Aorta (tissue), 5 donors: ENCODE data around the gene TERB2. TPM values are rescaled to one million over a fixed set of nuclear protein-coding genes. Genes with fewer than 3 reads are reported as not detected.

Experiments
- ATAC-seq: fragments of 200-7000 bp; cut with Tn5 transposase; one replicate; pipeline ENCODE4 v1.9.1; 2022; ENCODE audit warnings: moderate library complexity; ENCODE audit not compliant: low FRiP score
- DNase-seq, 2 donors: peaks; one replicate each; pipeline ENCODE4 v3.0.0-alpha.2; 2020
- H3K27ac ChIP-seq, 2 donors: one replicate each; pipeline ENCODE4 v1.5.1; 2013; ENCODE audit warnings: low read length in 2 of 2, mild to moderate bottlenecking in 2 of 2, moderate library complexity in 2 of 2, control low read depth in 1 of 2, inconsistent platforms in 1 of 2, low read depth in 1 of 2
- H3K27me3 ChIP-seq, 2 donors: one replicate each; pipeline ENCODE4 v1.6.1; 2013; ENCODE audit warnings: control low read depth in 1 of 2, low read length in 1 of 2, mild to moderate bottlenecking in 1 of 2, moderate library complexity in 1 of 2; ENCODE audit not compliant: insufficient read depth in 2 of 2, control insufficient read depth in 1 of 2
- H3K36me3 ChIP-seq, 2 donors: one replicate each; pipeline ENCODE4 v1.6.1; 2013; ENCODE audit warnings: control low read depth in 1 of 2, low read length in 1 of 2, mild to moderate bottlenecking in 1 of 2; ENCODE audit not compliant: insufficient read depth in 2 of 2, control insufficient read depth in 1 of 2
- H3K4me1 ChIP-seq, 2 donors: one replicate each; pipeline ENCODE4 v1.6.1; 2013; ENCODE audit warnings: low read length in 2 of 2, control low read depth in 1 of 2, mild to moderate bottlenecking in 1 of 2, moderate library complexity in 1 of 2; ENCODE audit not compliant: insufficient read depth in 2 of 2, control insufficient read depth in 1 of 2
- H3K4me3 ChIP-seq, 2 donors: one replicate each; pipeline ENCODE4 v1.5.1; 2013; ENCODE audit warnings: low read length in 2 of 2, control low read depth in 1 of 2, mild to moderate bottlenecking in 1 of 2
- H3K9me3 ChIP-seq: one replicate; pipeline ENCODE4 v1.6.1; 2013; ENCODE audit warnings: mild to moderate bottlenecking, low read length; ENCODE audit not compliant: control insufficient read depth
- WGBS, 2 donors: extraction: QIAGEN DNeasy Blood & Tissue Kit; methylation state at CpG; one replicate each; pipeline ENCODE4 v1.1.7; 2013; 5-methylcytosine and 5-hydroxymethylcytosine counted together
- intact Hi-C, 2 donors: fragments of 100-400 bp; cut with DNase I; formaldehyde crosslinking; loops; one replicate each; pipeline versions ENCODE4 v1.14.2 to v1.15.0; 2022
- polyA plus RNA-seq, 2 donors: library from polyadenylated mRNA; stranded (reverse); fragments of 200-250 nt; gene quantifications; one replicate each; pipeline ENCODE4 v1.2.3, GENCODE V29; 2013
- total RNA-seq, 2 donors: library from RNA; stranded (reverse); fragmentation: NEBNext Ultra II Directional; extraction: Animal tissue kit (Norgen Biotek cat#: 25700); gene quantifications; one replicate each; pipeline ENCODE4 v1.2.1, GENCODE V29; 2021
- donor health status: healthy with polysubstance abuse.
- donor health status: Bipolar disorder and iron deficiency.
- donor health status: DM: no; HTN: no; CAD: no.
- donor health status: DM: no; HTN: no; CAD: no.
- donor health status: DM: yes; HTN: yes; CAD: no.

TERB2 gene
- total and polyA plus RNA-seq, 4 donors: not detected

DNA sequence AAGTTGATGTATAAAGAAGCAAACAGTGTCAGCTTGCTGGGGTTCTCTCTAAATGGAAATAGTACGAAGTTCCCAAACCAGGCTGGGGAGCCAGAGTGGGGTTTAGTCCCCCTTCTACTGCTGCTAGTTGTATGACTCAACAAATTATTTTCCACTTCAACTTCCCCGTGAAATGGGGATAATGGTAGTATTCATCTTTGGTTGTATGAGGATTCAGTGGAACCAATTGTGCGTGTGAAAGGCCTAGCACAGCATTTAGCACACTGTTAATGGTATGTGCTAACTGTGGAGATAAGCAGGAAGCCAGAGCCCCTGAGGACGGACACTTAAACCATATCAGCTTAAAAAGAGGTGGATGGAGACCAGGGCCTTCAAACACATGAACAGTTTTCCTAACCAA, 70.7 kb downstream of the TERB2 start:
- ATAC-seq: no peak
- DNase-seq: no peak
- H3K36me3 ChIP-seq: no peaks in the 10 kb centered on the region
- no peaks in the 10 kb centered on the region for H3K27me3 ChIP-seq
- WGBS, 2 donors: 95 to 97% methylated on average over 4 of the region's 4 CpGs
- no peaks in the 10 kb centered on the region for H3K4me1 ChIP-seq
- intact Hi-C loops: no loop called here
- H3K9me3 ChIP-seq: no peaks in the 10 kb centered on the region
- no peak overlapping the region for H3K27ac ChIP-seq
- no peak overlapping the region for H3K4me3 ChIP-seq

Other genes with a start within 250 kb of the TERB2 start
- gene PATL2, start 245.4 kb upstream of the TERB2 start, total RNA-seq: 1 to 10 TPM; 1.3 to 2.2 TPM
- gene PATL2, start 245.4 kb upstream of the TERB2 start, polyA plus RNA-seq: under 1 TPM in 1 of 2 donors, not detected in 1; 0.23 TPM
- 1,000 to 10,000 TPM; 2,130 to 2,403 TPM for gene B2M, start 245.2 kb upstream of the TERB2 start, total RNA-seq
- gene B2M, start 245.2 kb upstream of the TERB2 start, polyA plus RNA-seq: 1,000 to 10,000 TPM; 3,644 to 4,026 TPM
- 10 to 100 TPM; 16.3 to 28.6 TPM for gene TRIM69, start 220.2 kb upstream of the TERB2 start, total RNA-seq
- 10 to 100 TPM; 15.0 to 15.2 TPM for gene TRIM69, start 220.2 kb upstream of the TERB2 start, polyA plus RNA-seq
- 1 to 10 TPM; 6.7 to 6.8 TPM for gene SORD, start 66.5 kb downstream of the TERB2 start, total RNA-seq
- 1 to 10 TPM; 5.7 to 7.1 TPM for gene SORD, start 66.5 kb downstream of the TERB2 start, polyA plus RNA-seq
- 1 to 10 TPM in 1 of 2 donors, under 1 TPM in 1; 0.65 to 2.6 TPM for gene DUOX2, start 157.5 kb downstream of the TERB2 start, total RNA-seq
- gene DUOX2, start 157.5 kb downstream of the TERB2 start, polyA plus RNA-seq: under 1 TPM; 0.03 to 0.13 TPM
- gene DUOXA2, start 157.6 kb downstream of the TERB2 start, total RNA-seq: not detected
- under 1 TPM in 1 of 2 donors, not detected in 1; 0.13 TPM for gene DUOXA2, start 157.6 kb downstream of the TERB2 start, polyA plus RNA-seq
- gene DUOXA1, start 173.2 kb downstream of the TERB2 start, total RNA-seq: 1 to 10 TPM in 1 of 2 donors, under 1 TPM in 1; 0.23 to 4.9 TPM
- under 1 TPM; 0.38 to 0.43 TPM for gene DUOXA1, start 173.2 kb downstream of the TERB2 start, polyA plus RNA-seq
- gene DUOX1, start 173.3 kb downstream of the TERB2 start, total RNA-seq: 1 to 10 TPM in 1 of 2 donors, under 1 TPM in 1; 0.71 to 4.5 TPM
- under 1 TPM; 0.13 to 0.46 TPM for gene DUOX1, start 173.3 kb downstream of the TERB2 start, polyA plus RNA-seq
- gene SHF, start 231.3 kb downstream of the TERB2 start, total RNA-seq: 10 to 100 TPM; 13.8 to 19.0 TPM
- gene SHF, start 231.3 kb downstream of the TERB2 start, polyA plus RNA-seq: 10 to 100 TPM in 1 of 2 donors, 1 to 10 TPM in 1; 4.3 to 12.7 TPM